Glutamatergic neuron (in vitro differentiated cells): ENCODE measurements around the gene FAM118B. TPM values are rescaled to one million over a fixed set of nuclear protein-coding genes. Genes with fewer than 3 reads are reported as not detected.

Experiments used
- DNase-seq: peaks from one replicate; pipeline ENCODE4 v3.0.0; 2022
- H3K27ac Mint-ChIP-seq: one replicate; pipeline ENCODE4 v1.8.0; 2020; ENCODE audit warnings: mild to moderate bottlenecking, mixed read lengths, inconsistent platforms; ENCODE audit not compliant: unreplicated experiment
- H3K27me3 Mint-ChIP-seq: one replicate; pipeline ENCODE4 v1.8.0; 2020; ENCODE audit warnings: mild to moderate bottlenecking, moderate library complexity, mixed read lengths, inconsistent platforms; ENCODE audit not compliant: unreplicated experiment
- H3K36me3 Mint-ChIP-seq: one replicate; pipeline ENCODE4 v1.8.0; 2020; ENCODE audit warnings: mild to moderate bottlenecking, mixed read lengths, inconsistent platforms; ENCODE audit not compliant: unreplicated experiment
- H3K4me1 Mint-ChIP-seq: one replicate; pipeline ENCODE4 v1.8.0; 2020; ENCODE audit warnings: mild to moderate bottlenecking, low read depth, mixed read lengths, inconsistent platforms; ENCODE audit not compliant: unreplicated experiment
- H3K4me3 Mint-ChIP-seq: one replicate; pipeline ENCODE4 v1.8.0; 2020; ENCODE audit warnings: mild to moderate bottlenecking, mixed read lengths, inconsistent platforms; ENCODE audit not compliant: unreplicated experiment
- H3K9me3 Mint-ChIP-seq: one replicate; pipeline ENCODE4 v1.8.0; 2020; ENCODE audit warnings: mild to moderate bottlenecking, moderate library complexity, mixed read lengths, inconsistent platforms; ENCODE audit not compliant: unreplicated experiment
- CTCF ChIP-seq: fragments of 200-600 bp; sonication (generic); IDR thresholded peaks from one replicate; pipeline ENCODE4 v1.5.0; 2021; ENCODE audit not compliant: partially characterized antibody, unreplicated experiment
- total RNA-seq: library from RNA; stranded (reverse); fragmentation: NEBNext Ultra II Directional; extraction: Animal tissue kit (Norgen Biotek cat#: 25700); gene quantifications from one replicate; pipeline ENCODE4 v1.2.1, GENCODE V29; 2021; ENCODE audit not compliant: unreplicated experiment

The FAM118B gene
- total RNA-seq, 1 donor from 2014 or later: 33.0 TPM

- peaks cover 8% of the 10 kb centered on the region for H3K27me3 Mint-ChIP-seq
- H3K4me1 Mint-ChIP-seq: peaks cover 2% of the 10 kb centered on the region
- no peaks in the 10 kb centered on the region for H3K36me3 Mint-ChIP-seq
- peaks cover 6% of the 10 kb centered on the region for H3K9me3 Mint-ChIP-seq
- no peak for TF ChIP-seq CTCF
- H3K4me3 Mint-ChIP-seq: peak overlapping the region; percentile 94
- H3K27ac Mint-ChIP-seq: peak overlapping the region; percentile 86
- no peak for DNase-seq
These were observed 56.1 kb downstream of the FAM118B start for GRCh38 chr11:126267650-126268049.

- TF ChIP-seq CTCF: no peak
- peaks cover 6% of the 10 kb centered on the region for H3K27me3 Mint-ChIP-seq
- DNase-seq: no peak
- H3K4me1 Mint-ChIP-seq: peaks cover 2% of the 10 kb centered on the region
- peak overlapping the region; percentile 94 for H3K4me3 Mint-ChIP-seq
- H3K27ac Mint-ChIP-seq: peak overlapping the region; percentile 86
- peaks cover 6% of the 10 kb centered on the region for H3K9me3 Mint-ChIP-seq
- no peaks in the 10 kb centered on the region for H3K36me3 Mint-ChIP-seq
These were observed 56.8 kb downstream of the FAM118B start for GRCh38 chr11:126268361-126268707.

GRCh38 chr11:126268708-126269579, 57.4 kb downstream of the FAM118B start, which contains the start of the genes FOXRED1 and SRPRA:
Gene FOXRED1 (plus strand): TSS chr11:126269154. CDS start chr11:126269207, 53 bp downstream.
Gene SRPRA (minus strand): TSS chr11:126268895. CDS start chr11:126268804, 91 bp downstream.
- peaks cover 6% of the 10 kb centered on the region for H3K9me3 Mint-ChIP-seq
- peak within 1 kb of the TSS; percentile 94 for H3K4me3 Mint-ChIP-seq
- peaks cover 2% of the 10 kb centered on the region for H3K4me1 Mint-ChIP-seq
- H3K27me3 Mint-ChIP-seq: peaks cover 6% of the 10 kb centered on the region
- H3K36me3 Mint-ChIP-seq: no peaks in the 10 kb centered on the region
- H3K27ac Mint-ChIP-seq: peak within 1 kb of the TSS; percentile 92
- TF ChIP-seq CTCF: no peak
- DNase-seq: peak; percentile 100

GRCh38 chr11:126277322-126277721, 65.7 kb downstream of the FAM118B start:
- H3K27ac Mint-ChIP-seq: peak overlapping the region; percentile 28
- H3K36me3 Mint-ChIP-seq: no peaks in the 10 kb centered on the region
- peaks cover 19% of the 10 kb centered on the region for H3K9me3 Mint-ChIP-seq
- H3K27me3 Mint-ChIP-seq: peaks cover 11% of the 10 kb centered on the region
- TF ChIP-seq CTCF: no peak
- DNase-seq: no peak
- H3K4me3 Mint-ChIP-seq: peak overlapping the region; percentile 59
- peaks cover 23% of the 10 kb centered on the region for H3K4me1 Mint-ChIP-seq

- DNase-seq: peak; percentile 48
- Mint-ChIP-seq H3K4me3 (peak overlapping the region; percentile 59), H3K4me1 (peaks cover 26% of the 10 kb centered on the region), H3K9me3 (peaks cover 22% of the 10 kb centered on the region), H3K27me3 (peaks cover 11% of the 10 kb centered on the region), H3K27ac (peak overlapping the region; percentile 28), H3K36me3 (no peaks in the 10 kb centered on the region)
- TF ChIP-seq CTCF: no peak
These were observed 66.2 kb downstream of the FAM118B start for GRCh38 chr11:126277780-126278179.
